ENCODE results near the gene PTGR3.

DNA sequence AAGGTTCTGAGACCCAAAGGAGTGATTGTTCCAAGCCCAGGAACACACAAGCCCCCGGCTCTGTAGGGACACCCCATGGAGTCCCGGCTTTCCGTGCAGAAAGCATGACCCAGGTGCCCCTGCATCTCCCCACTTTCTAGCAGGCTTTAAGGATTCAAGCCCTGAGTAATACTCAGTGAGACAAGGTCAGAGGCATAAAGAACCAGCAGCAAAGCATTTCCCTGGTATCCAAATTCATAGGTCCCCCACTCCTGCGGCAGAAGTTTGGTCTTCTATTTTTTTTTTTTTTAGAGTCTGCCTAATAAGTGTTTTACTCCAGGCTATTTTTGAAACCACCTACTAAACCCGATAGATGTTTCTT, 18.0 kb upstream of the PTGR3 start:
- TF ChIP-seq POLR2A (IDR thresholded peaks at IDR 0.05) (no peak), POLR2AphosphoS5 (IDR thresholded peaks at IDR 0.05) (no peak)
- TF ChIP-seq, protein P1, sequence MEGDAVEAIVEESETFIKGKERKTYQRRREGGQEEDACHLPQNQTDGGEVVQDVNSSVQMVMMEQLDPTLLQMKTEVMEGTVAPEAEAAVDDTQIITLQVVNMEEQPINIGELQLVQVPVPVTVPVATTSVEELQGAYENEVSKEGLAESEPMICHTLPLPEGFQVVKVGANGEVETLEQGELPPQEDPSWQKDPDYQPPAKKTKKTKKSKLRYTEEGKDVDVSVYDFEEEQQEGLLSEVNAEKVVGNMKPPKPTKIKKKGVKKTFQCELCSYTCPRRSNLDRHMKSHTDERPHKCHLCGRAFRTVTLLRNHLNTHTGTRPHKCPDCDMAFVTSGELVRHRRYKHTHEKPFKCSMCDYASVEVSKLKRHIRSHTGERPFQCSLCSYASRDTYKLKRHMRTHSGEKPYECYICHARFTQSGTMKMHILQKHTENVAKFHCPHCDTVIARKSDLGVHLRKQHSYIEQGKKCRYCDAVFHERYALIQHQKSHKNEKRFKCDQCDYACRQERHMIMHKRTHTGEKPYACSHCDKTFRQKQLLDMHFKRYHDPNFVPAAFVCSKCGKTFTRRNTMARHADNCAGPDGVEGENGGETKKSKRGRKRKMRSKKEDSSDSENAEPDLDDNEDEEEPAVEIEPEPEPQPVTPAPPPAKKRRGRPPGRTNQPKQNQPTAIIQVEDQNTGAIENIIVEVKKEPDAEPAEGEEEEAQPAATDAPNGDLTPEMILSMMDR (IDR thresholded peaks at IDR 0.05), result no peak
